Panc1 (cell line): ENCODE measurements around the gene GTF2F1.

Experiments
- CTCF ChIP-seq: fragments of 450-650 bp; IDR thresholded peaks from 2 replicates; pipeline ENCODE4 v1.5.1; 2017; ENCODE audit warnings: mild to moderate bottlenecking
- SIN3A ChIP-seq: IDR thresholded peaks from 2 replicates; pipeline ENCODE4 v1.6.1; 2012; ENCODE audit warnings: low read depth, mild to moderate bottlenecking, low read length, moderate library complexity, borderline replicate concordance; ENCODE audit not compliant: insufficient read depth

- TF ChIP-seq SIN3A: no peak
- TF ChIP-seq CTCF: no peak
These were observed 17.5 kb downstream of the GTF2F1 start, which contains the start of gene PSPN for GRCh38 chr19:6375411-6376010.
